K562 (cell line): ENCODE data around the gene FBLIM1. TPM values are rescaled to one million over a fixed set of nuclear protein-coding genes. Genes with fewer than 3 reads are reported as not detected.

Experiments
- ATF3 ChIP-seq, 2 experiments: fragments of 450-650 bp in 1 of 2; sonication (generic) in 1 of 2; formaldehyde crosslinking in 1 of 2; IDR thresholded peaks in 1 of 2; conservative IDR thresholded peaks in 1 of 2; 2 replicates each; pipeline versions ENCODE4 v1.6.1 to v1.8.1; 2016 to 2023; ENCODE audit warnings: mild to moderate bottlenecking in 2 of 2, moderate library complexity in 2 of 2, inconsistent platforms in 1 of 2, missing genetic modification reagents in 1 of 2
- BCL6 ChIP-seq: fragments of 250-450 bp; sonication (Bioruptor Pico); IDR thresholded peaks from 2 replicates; pipeline ENCODE4 v1.4.0; 2020
- BMI1 ChIP-seq: fragments of 150-350 bp; IDR thresholded peaks from 2 replicates; pipeline ENCODE4 v1.6.1; 2014; ENCODE audit warnings: low read length
- C11orf30 ChIP-seq: fragments of 450-650 bp; IDR thresholded peaks from 2 replicates; pipeline ENCODE4 v1.6.1; 2016; ENCODE audit warnings: low read depth, mild to moderate bottlenecking
- CBFA2T2 ChIP-seq: fragments of 450-650 bp; conservative IDR thresholded peaks from 2 replicates; pipeline ENCODE4 v1.6.1; 2017; ENCODE audit warnings: mild to moderate bottlenecking
- CCAR2 ChIP-seq: fragments of 200-400 bp; formaldehyde crosslinking; IDR thresholded peaks from 2 replicates; pipeline ENCODE4 v1.6.1; 2017; ENCODE audit warnings: mild to moderate bottlenecking, low read depth, low read length
- DEAF1 ChIP-seq: fragments of 450-650 bp; formaldehyde crosslinking; IDR thresholded peaks from 2 replicates; pipeline ENCODE4 v1.4.0; 2020; ENCODE audit warnings: mild to moderate bottlenecking, moderate library complexity
- MAFG ChIP-seq: fragments of 450-650 bp; conservative IDR thresholded peaks from 2 replicates; pipeline ENCODE4 v1.6.1; 2016; ENCODE audit warnings: missing genetic modification characterization, missing compliant biosample characterization
- MAFK ChIP-seq: IDR thresholded peaks from 2 replicates; pipeline ENCODE4 v1.6.1; 2011; ENCODE audit warnings: low read length, improper control_type of control experiment
- MTA2 ChIP-seq: fragments of 450-650 bp; IDR thresholded peaks from 2 replicates; pipeline ENCODE4 v1.6.1; 2016; ENCODE audit warnings: low read depth
- MXD1 ChIP-seq: fragments of 250-450 bp; sonication (Bioruptor Pico); IDR thresholded peaks from 2 replicates; pipeline ENCODE4 v1.8.0; 2021; ENCODE audit warnings: borderline replicate concordance, mild to moderate bottlenecking, moderate library complexity; ENCODE audit not compliant: poor library complexity, severe bottlenecking
- NFE2 ChIP-seq: IDR thresholded peaks from 2 replicates; pipeline ENCODE4 v1.6.1; 2014; ENCODE audit warnings: antibody characterized with exemption, low read depth
- NFE2L1 ChIP-seq: fragments of 450-650 bp; IDR thresholded peaks from 2 replicates; pipeline ENCODE4 v1.6.1; 2016; ENCODE audit warnings: missing genetic modification characterization, low read depth, mild to moderate bottlenecking, missing compliant biosample characterization, moderate library complexity, borderline replicate concordance
- PBX2 ChIP-seq, 2 experiments: IDR thresholded peaks in 1 of 2; conservative IDR thresholded peaks in 1 of 2; 2 replicates each; pipeline ENCODE4 v1.6.1; 2016; ENCODE audit warnings: low read depth in 2 of 2, mild to moderate bottlenecking in 1 of 2, missing compliant biosample characterization in 1 of 2, missing genetic modification characterization in 1 of 2, moderate library complexity in 1 of 2
- PHTF2 ChIP-seq: fragments of 250-450 bp; sonication (Bioruptor Pico); IDR thresholded peaks from 2 replicates; pipeline ENCODE4 v1.5.0; 2021; ENCODE audit warnings: mild to moderate bottlenecking
- PURB ChIP-seq: sonication (generic); formaldehyde crosslinking; IDR thresholded peaks from 2 replicates; pipeline ENCODE4 v1.9.0; 2021; ENCODE audit warnings: low read depth, mild to moderate bottlenecking, missing genetic modification reagents
- RBM39 ChIP-seq: fragments of 200-400 bp; formaldehyde crosslinking; optimal IDR thresholded peaks from 2 replicates; pipeline ENCODE3; 2018; ENCODE audit warnings: low read depth, low read length
- RFX7 ChIP-seq: fragments of 250-450 bp; sonication (Bioruptor Pico); IDR thresholded peaks from 2 replicates; pipeline ENCODE4 v1.5.1; 2021; ENCODE audit warnings: mild to moderate bottlenecking
- TRIM24 ChIP-seq, 2 experiments: fragments of 450-650 bp; IDR thresholded peaks; 2 replicates each; pipeline ENCODE4 v1.6.1; 2016
- ZFP36 ChIP-seq: fragments of 150-350 bp; IDR thresholded peaks from 2 replicates; pipeline ENCODE4 v1.6.1; 2018; ENCODE audit warnings: low read length, low read depth; ENCODE audit not compliant: partially characterized antibody
- ZNF133 ChIP-seq: fragments of 250-450 bp; sonication (Bioruptor Pico); IDR thresholded peaks from 2 replicates; pipeline ENCODE4 v1.4.0; 2020; ENCODE audit warnings: mild to moderate bottlenecking
- polyA plus RNA-seq, 8 experiments: library from polyadenylated mRNA; depleted of rRNA in 4 of 8; stranded (reverse) in 5 of 8; unstranded in 3 of 8; fragments of >200 nt; fragmentation: Nextera tagmentation in 2 of 8; fragmentation: Illumina TruSeq in 1 of 8; extraction: Ambion mirVana in 2 of 8; extraction: Trizol in 1 of 8; gene quantifications; 2 replicates each; pipeline versions ENCODE4 v1.2.1 to v1.2.3, GENCODE V29; 2011 to 2014; ENCODE audit warnings: inconsistent platforms in 1 of 8, missing spikeins in 1 of 8
- total RNA-seq, 7 experiments: library from RNA; depleted of rRNA in 6 of 7; stranded (reverse); fragments of >200 nt in 6 of 7; fragmentation: Illumina TruSeq in 2 of 7; extraction: Trizol in 2 of 7; gene quantifications; 2 replicates each; pipeline versions ENCODE4 v1.2.1 to v1.2.3, GENCODE V29; 2011 to 2021; ENCODE audit warnings: low replicate concordance in 1 of 7
- TF ChIP-seq, protein P1 (sequence below): fragments of 250-450 bp; sonication (Bioruptor Pico); IDR thresholded peaks from 2 replicates; pipeline ENCODE4 v1.4.0; 2020

The FBLIM1 gene
- total and polyA plus RNA-seq, 9 of the 15 experiments (the other 6 are each of a cell fraction or from before 2014, with no cell fraction given), result 0.14 to 0.24 TPM; not detected in 7

DNA sequence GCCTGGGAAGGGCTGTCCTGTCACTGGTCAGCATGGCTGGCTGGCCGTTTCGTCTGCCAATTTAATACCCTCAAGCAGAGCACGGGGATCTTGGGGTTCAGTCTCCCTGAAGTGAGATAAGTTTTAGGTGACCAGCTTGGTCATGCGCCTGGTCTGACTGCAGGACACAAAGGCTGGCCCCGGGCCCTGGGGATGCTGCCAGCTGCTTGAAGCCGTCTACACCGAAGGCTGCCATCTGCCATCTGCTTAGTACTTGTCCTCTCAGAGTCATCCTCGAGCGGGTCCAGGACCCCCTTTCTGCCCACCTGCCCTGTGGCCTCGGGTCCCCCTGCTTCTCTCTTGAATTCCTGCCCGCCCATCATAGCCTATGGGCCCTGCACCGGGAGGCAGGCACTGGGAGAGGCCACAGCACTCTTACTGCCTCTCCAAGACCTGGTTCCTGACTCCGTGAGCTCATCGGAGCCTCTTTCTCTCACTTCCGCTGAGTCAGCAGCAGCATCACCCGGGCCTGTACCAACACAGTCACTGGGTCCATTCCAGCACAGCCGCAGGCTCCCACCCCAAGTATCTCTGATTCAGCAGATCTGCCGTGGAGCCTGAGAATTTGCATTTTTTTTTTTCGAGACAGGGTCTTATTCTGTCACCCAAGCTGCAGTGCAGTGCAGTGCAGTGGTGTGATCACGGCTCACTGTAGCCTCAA, 7.0 kb downstream of the FBLIM1 start (continued):
- TF ChIP-seq DEAF1 (no peak), MXD1 (CRISPR knock-in tag) (no peak), MAFG (tag) (peak; percentile 98), BCL6 (CRISPR knock-in tag) (no peak), ATF3 (IDR thresholded peaks at IDR 0.05) (peak; percentile 80), ATF3 (CRISPR knock-in tag; conservative IDR thresholded peaks at IDR 0.05) (no peak), NFE2L1 (no peak), CBFA2T2 (no peak), MAFK (peak; percentile 98), PBX2 (CRISPR knock-in tag; IDR thresholded peaks at IDR 0.05; ENCODE audit: low read depth) (no peak), PBX2 (tag; conservative IDR thresholded peaks at IDR 0.05; ENCODE audit: low read depth) (no peak), PURB (CRISPR knock-in tag) (no peak), ZNF133 (CRISPR knock-in tag) (no peak), PHTF2 (CRISPR knock-in tag) (no peak), TRIM24 (IDR thresholded peaks at IDR 0.05) (0 out of 4 replicates have a peak, but pooled peaks of 1 of the 2 experiments have one; percentile 24), RFX7 (no peak), ZFP36 (no peak), NFE2 (peak; percentile 79), MTA2 (no peak), CCAR2 (no peak), C11orf30 (peak; percentile 99), BMI1 (no peak), RBM39 (no peak)
- TF ChIP-seq, protein P1, sequence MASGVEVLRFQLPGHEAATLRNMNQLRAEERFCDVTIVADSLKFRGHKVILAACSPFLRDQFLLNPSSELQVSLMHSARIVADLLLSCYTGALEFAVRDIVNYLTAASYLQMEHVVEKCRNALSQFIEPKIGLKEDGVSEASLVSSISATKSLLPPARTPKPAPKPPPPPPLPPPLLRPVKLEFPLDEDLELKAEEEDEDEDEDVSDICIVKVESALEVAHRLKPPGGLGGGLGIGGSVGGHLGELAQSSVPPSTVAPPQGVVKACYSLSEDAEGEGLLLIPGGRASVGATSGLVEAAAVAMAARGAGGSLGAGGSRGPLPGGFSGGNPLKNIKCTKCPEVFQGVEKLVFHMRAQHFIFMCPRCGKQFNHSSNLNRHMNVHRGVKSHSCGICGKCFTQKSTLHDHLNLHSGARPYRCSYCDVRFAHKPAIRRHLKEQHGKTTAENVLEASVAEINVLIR (CRISPR knock-in tag), result no peak
